Liver (tissue), 9 donors: ENCODE data around the gene CDK11B. TPM values are rescaled to one million over a fixed set of nuclear protein-coding genes. Genes with fewer than 3 reads are reported as not detected.

Source experiments
- DNase-seq: peaks from one replicate; pipeline ENCODE4 v3.0.0-alpha.2; 2017; ENCODE audit warnings: low spot score
- H3K27ac ChIP-seq, 2 donors: one replicate each; pipeline ENCODE4 v1.7.0; 2013; ENCODE audit warnings: inconsistent platforms in 2 of 2, low read length in 2 of 2, control low read depth in 1 of 2, low read depth in 1 of 2, mild to moderate bottlenecking in 1 of 2
- H3K27me3 ChIP-seq, 4 donors: one replicate each; pipeline versions ENCODE4 v1.6.1 to v1.7.0; 2013; ENCODE audit warnings: low read length in 3 of 4, inconsistent platforms in 1 of 4, mild to moderate bottlenecking in 1 of 4, moderate library complexity in 1 of 4; ENCODE audit not compliant: control insufficient read depth in 4 of 4, insufficient read depth in 4 of 4
- H3K36me3 ChIP-seq, 4 donors: one replicate each; pipeline versions ENCODE4 v1.6.1 to v1.7.0; 2013; ENCODE audit warnings: low read length in 3 of 4, mild to moderate bottlenecking in 3 of 4, low read depth in 1 of 4, moderate library complexity in 1 of 4; ENCODE audit not compliant: control insufficient read depth in 4 of 4, insufficient read depth in 3 of 4
- H3K4me1 ChIP-seq, 4 donors: one replicate each; pipeline versions ENCODE4 v1.6.1 to v1.7.0; 2013; ENCODE audit warnings: low read length in 3 of 4, mild to moderate bottlenecking in 3 of 4, moderate library complexity in 1 of 4; ENCODE audit not compliant: control insufficient read depth in 4 of 4, insufficient read depth in 4 of 4
- H3K4me3 ChIP-seq, 3 donors: one replicate each; pipeline versions ENCODE4 v1.6.1 to v1.7.0; 2013; ENCODE audit warnings: low read length in 3 of 3, control low read depth in 1 of 3, low read depth in 1 of 3, mild to moderate bottlenecking in 1 of 3
- H3K9ac ChIP-seq, 2 donors: one replicate each; pipeline ENCODE4 v1.7.0; 2013; ENCODE audit warnings: low read length in 2 of 2, mild to moderate bottlenecking in 2 of 2, moderate library complexity in 2 of 2, control low read depth in 1 of 2, low read depth in 1 of 2
- H3K9me3 ChIP-seq, 4 donors: one replicate each; pipeline versions ENCODE4 v1.6.1 to v1.7.0; 2013; ENCODE audit warnings: low read length in 3 of 4; ENCODE audit not compliant: control insufficient read depth in 4 of 4
- ATF3 ChIP-seq: IDR thresholded peaks from 2 replicates; pipeline ENCODE4 v1.6.1; 2016; ENCODE audit warnings: antibody characterized with exemption
- CTCF ChIP-seq: fragments of 150-350 bp; IDR thresholded peaks from 2 replicates; pipeline ENCODE4 v1.5.1; 2017; ENCODE audit warnings: improper control_type of control experiment, low read depth, low read length; ENCODE audit not compliant: missing input control
- EGR1 ChIP-seq, 2 donors: IDR thresholded peaks; 2 replicates each; pipeline ENCODE4 v1.6.1; 2016 to 2018; ENCODE audit warnings: antibody characterized with exemption in 2 of 2, low read depth in 2 of 2
- FOXA1 ChIP-seq: IDR thresholded peaks from 2 replicates; pipeline ENCODE4 v1.6.1; 2016; ENCODE audit warnings: antibody characterized with exemption
- FOXA2 ChIP-seq: IDR thresholded peaks from 2 replicates; pipeline ENCODE4 v1.6.1; 2016; ENCODE audit warnings: antibody characterized with exemption
- GABPA ChIP-seq, 2 donors: IDR thresholded peaks in 1 of 2; conservative IDR thresholded peaks in 1 of 2; 2 replicates each; pipeline ENCODE4 v1.6.1; 2016; ENCODE audit warnings: antibody characterized with exemption in 2 of 2, mild to moderate bottlenecking in 1 of 2, moderate library complexity in 1 of 2
- HNF4A ChIP-seq, 2 donors: conservative IDR thresholded peaks; 2 replicates each; pipeline ENCODE4 v1.6.1; 2016; ENCODE audit warnings: antibody characterized with exemption in 2 of 2, mild to moderate bottlenecking in 2 of 2
- HNF4G ChIP-seq: IDR thresholded peaks from 2 replicates; pipeline ENCODE4 v1.6.1; 2016; ENCODE audit warnings: antibody characterized with exemption
- JUND ChIP-seq, 2 donors: IDR thresholded peaks; 2 replicates each; pipeline ENCODE4 v1.6.1; 2016; ENCODE audit warnings: antibody characterized with exemption in 2 of 2
- MAX ChIP-seq: IDR thresholded peaks from 2 replicates; pipeline ENCODE4 v1.6.1; 2016; ENCODE audit warnings: antibody characterized with exemption
- NR2F2 ChIP-seq: IDR thresholded peaks from 2 replicates; pipeline ENCODE4 v1.6.1; 2016; ENCODE audit warnings: antibody characterized with exemption
- REST ChIP-seq: IDR thresholded peaks from 2 replicates; pipeline ENCODE4 v1.6.1; 2016; ENCODE audit warnings: antibody characterized with exemption, mild to moderate bottlenecking
- RXRA ChIP-seq, 2 donors: IDR thresholded peaks; 2 replicates each; pipeline ENCODE4 v1.6.1; 2017 to 2018; ENCODE audit warnings: antibody characterized with exemption in 2 of 2, mild to moderate bottlenecking in 1 of 2
- SP1 ChIP-seq: IDR thresholded peaks from 2 replicates; pipeline ENCODE4 v1.6.1; 2018; ENCODE audit warnings: antibody characterized with exemption, mild to moderate bottlenecking
- TAF1 ChIP-seq: conservative IDR thresholded peaks from 2 replicates; pipeline ENCODE4 v1.6.1; 2016; ENCODE audit warnings: antibody characterized with exemption, mild to moderate bottlenecking
- YY1 ChIP-seq: IDR thresholded peaks from 2 replicates; pipeline ENCODE4 v1.6.1; 2016; ENCODE audit warnings: antibody characterized with exemption, mild to moderate bottlenecking
- ZBTB33 ChIP-seq: IDR thresholded peaks from 2 replicates; pipeline ENCODE4 v1.6.1; 2016; ENCODE audit warnings: antibody characterized with exemption
- WGBS: extraction: QIAGEN DNeasy Blood & Tissue Kit; methylation state at CpG from one replicate; pipeline ENCODE4 v1.1.7; 2013; 5-methylcytosine and 5-hydroxymethylcytosine counted together
- polyA plus RNA-seq, 2 donors: library from polyadenylated mRNA; stranded (reverse) in 1 of 2; unstranded in 1 of 2; fragments of 200-250 nt in 1 of 2; fragments of >200 nt in 1 of 2; fragmentation: Nextera tagmentation in 1 of 2; extraction: Ambion mirVana in 1 of 2; gene quantifications; one replicate each; pipeline versions ENCODE4 v1.2.1 to v1.2.3, GENCODE V29; 2013 to 2015
- total RNA-seq, 2 donors: library from RNA; depleted of rRNA; stranded (reverse); fragments of >200 nt; gene quantifications; one replicate each; pipeline ENCODE4 v1.2.3, GENCODE V29; 2014
- donor health status: healthy.
- donor health status: healthy.
- donor health status: healthy.
- donor health status: healthy.
- donor health status: healthy.

The CDK11B gene
- total and polyA plus RNA-seq, 4 donors = 5.1 to 12.2 (median 7.4) TPM

GRCh38 chr1:1628754-1629429 is 29.9 kb downstream of the CDK11B start:
- Histone ChIP-seq H3K36me3 (peaks cover 0 to 20% (median 6%) of the 10 kb centered on the region in 4 donors), H3K4me3 (peak overlapping the region in 1 of 3 donors; percentile 20), H3K4me1 (peaks cover 0 to 5% (median 0%) of the 10 kb centered on the region in 4 donors), H3K9me3 (no peaks in the 10 kb centered on the region), H3K27ac (no peak overlapping the region), H3K27me3 (no peaks in the 10 kb centered on the region), H3K9ac (no peak overlapping the region)
- WGBS = 79% methylated on average over 53 of the region's 53 CpGs
- TF ChIP-seq ZBTB33 (no peak), HNF4A (conservative IDR thresholded peaks at IDR 0.05) (no peak), TAF1 (no peak), REST (no peak)
- DNase-seq = no peak

GRCh38 chr1:1627829-1628753 is 30.7 kb downstream of the CDK11B start:
- Histone ChIP-seq H3K4me1 (peaks cover 0 to 5% (median 0%) of the 10 kb centered on the region in 4 donors), H3K27me3 (no peaks in the 10 kb centered on the region), H3K9ac (no peak overlapping the region), H3K4me3 (no peak overlapping the region), H3K27ac (no peak overlapping the region), H3K9me3 (no peaks in the 10 kb centered on the region), H3K36me3 (peaks cover 0 to 20% (median 6%) of the 10 kb centered on the region in 4 donors)
- DNase-seq = no peak
- 97% methylated on average over 53 of the region's 53 CpGs for WGBS
- TF ChIP-seq HNF4A (conservative IDR thresholded peaks at IDR 0.05) = no peak
- TF ChIP-seq RXRA (IDR thresholded peaks at IDR 0.05) = no peak
- no peak for TF ChIP-seq SP1
- TF ChIP-seq FOXA2 = no peak
- TF ChIP-seq JUND (IDR thresholded peaks at IDR 0.05) = no peak
- TF ChIP-seq TAF1 = no peak
- no peak for TF ChIP-seq MAX
- no peak for TF ChIP-seq GABPA (IDR thresholded peaks at IDR 0.05 in 1 of 2, conservative IDR thresholded peaks at IDR 0.05 in 1 of 2)
- no peak for TF ChIP-seq NR2F2
- no peak for TF ChIP-seq HNF4G
- TF ChIP-seq YY1 = no peak
- no peak for TF ChIP-seq REST
- TF ChIP-seq ATF3 = no peak
- TF ChIP-seq FOXA1 = no peak
- TF ChIP-seq CTCF = no peak
- TF ChIP-seq EGR1 (IDR thresholded peaks at IDR 0.05; ENCODE audit: low read depth in 2 of 2) = no peak
